Measurements from ENCODE around the gene TBC1D3B.
"Not testable (repeated sequence)": the region's sequence is repeated elsewhere in the genome, so short reads cannot be mapped to it uniquely, and the experiment has no call there.

The TBC1D3B gene

DNA sequence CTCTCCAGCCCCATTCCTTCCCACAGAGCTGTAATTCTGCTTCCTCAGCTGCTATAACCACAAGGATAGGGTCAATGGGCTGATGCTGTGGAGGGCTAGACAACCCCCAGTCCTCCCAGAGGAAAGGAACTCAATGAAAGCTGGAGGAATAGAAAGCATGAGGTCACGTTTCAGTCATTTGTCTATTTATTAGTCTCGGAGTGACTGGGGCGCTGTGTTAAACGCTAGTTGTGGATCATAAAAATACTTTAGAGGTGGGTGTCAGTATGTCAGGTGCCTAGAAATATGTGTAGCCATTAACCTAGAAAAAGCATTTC lies 20.9 kb upstream of the TBC1D3B start:
- Histone ChIP-seq H3K27ac (no peak overlapping the region), H3K4me3 (no peak overlapping the region)
- no peak for TF ChIP-seq CTCF (IDR thresholded peaks at IDR 0.05)
- no peak for DNase-seq (ENCODE audit: low spot score)

GRCh38 chr17:36196131-36196486 lies 19.7 kb upstream of the TBC1D3B start:
- DNase-seq (ENCODE audit: low spot score): no peak
- Histone ChIP-seq H3K4me3 (no peak overlapping the region), H3K27ac (no peak overlapping the region)
- no peak for TF ChIP-seq CTCF (IDR thresholded peaks at IDR 0.05)

GRCh38 chr17:36195434-36196130 lies 19.1 kb upstream of the TBC1D3B start:
- H3K27ac ChIP-seq: no peak overlapping the region
- TF ChIP-seq CTCF (IDR thresholded peaks at IDR 0.05): no peak
- DNase-seq (ENCODE audit: low spot score): no peak
- no peak overlapping the region for H3K4me3 ChIP-seq

- not testable (repeated sequence) for DNase-seq (ENCODE audit: low spot score); H3K4me3 ChIP-seq; H3K27ac ChIP-seq
Observed at GRCh38 chr17:36194832-36195433, 18.5 kb upstream of the TBC1D3B start.

DNA sequence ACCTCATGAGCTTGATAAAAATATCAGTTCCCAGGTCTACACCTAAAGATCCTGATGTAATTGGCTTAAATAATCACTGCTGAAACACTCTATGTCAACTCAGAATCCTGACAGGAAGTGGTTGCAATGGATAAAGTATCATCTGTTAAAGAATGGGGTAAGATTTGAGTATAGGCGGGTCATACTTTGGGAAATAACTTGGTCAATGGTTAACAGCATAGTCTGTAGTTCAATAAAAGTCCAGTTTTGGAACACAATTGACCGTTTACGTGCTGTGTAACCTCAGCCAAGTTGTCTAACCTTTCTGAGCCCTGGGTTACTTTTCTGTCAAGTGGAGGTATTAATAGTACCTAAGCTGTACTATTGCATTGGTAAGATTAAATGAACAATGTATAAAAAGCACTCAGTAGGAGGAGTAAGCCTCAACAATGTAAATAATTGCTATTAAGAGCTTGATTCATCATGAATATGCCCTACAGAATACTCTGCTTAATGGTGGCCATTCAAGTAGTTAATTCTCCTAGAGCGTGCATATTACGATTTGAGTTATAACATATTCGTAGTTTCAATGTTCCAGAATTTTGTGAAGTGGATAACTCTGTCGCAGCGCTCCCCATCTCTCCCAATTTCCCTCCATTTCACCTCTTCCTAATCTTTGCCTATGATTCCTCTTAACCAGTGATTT lies 17.9 kb upstream of the TBC1D3B start:
- H3K27ac ChIP-seq; DNase-seq (ENCODE audit: low spot score); H3K4me3 ChIP-seq: not testable (repeated sequence)

DNA sequence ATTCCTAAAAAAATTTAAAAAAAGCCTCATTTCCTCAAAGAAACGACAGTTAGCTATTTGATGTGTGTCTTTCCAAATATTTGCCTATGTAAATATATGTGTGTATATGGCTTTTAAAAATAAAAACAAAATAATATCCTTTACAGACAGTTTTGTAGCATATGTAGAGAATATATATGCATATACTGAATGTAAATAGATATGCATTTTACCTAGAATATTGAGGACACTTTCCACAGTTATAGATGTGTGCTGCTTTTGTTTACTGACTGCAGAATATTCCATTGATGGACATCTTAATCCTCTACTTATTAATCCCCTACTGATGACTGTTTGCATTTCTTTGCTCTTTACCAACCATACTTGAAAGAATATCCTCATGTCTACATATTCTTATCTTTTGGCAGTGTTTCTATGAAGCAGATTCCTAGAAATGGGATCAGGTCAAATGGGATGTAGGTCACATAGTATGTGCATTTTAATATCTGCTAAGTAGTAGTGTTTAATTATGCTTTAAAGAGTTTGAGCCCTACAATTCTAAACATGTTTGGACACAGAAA lies 16.9 kb upstream of the TBC1D3B start:
- no peak overlapping the region for H3K27ac ChIP-seq
- TF ChIP-seq CTCF (IDR thresholded peaks at IDR 0.05): no peak
- DNase-seq (ENCODE audit: low spot score): no peak
- H3K4me3 ChIP-seq: no peak overlapping the region

DNA sequence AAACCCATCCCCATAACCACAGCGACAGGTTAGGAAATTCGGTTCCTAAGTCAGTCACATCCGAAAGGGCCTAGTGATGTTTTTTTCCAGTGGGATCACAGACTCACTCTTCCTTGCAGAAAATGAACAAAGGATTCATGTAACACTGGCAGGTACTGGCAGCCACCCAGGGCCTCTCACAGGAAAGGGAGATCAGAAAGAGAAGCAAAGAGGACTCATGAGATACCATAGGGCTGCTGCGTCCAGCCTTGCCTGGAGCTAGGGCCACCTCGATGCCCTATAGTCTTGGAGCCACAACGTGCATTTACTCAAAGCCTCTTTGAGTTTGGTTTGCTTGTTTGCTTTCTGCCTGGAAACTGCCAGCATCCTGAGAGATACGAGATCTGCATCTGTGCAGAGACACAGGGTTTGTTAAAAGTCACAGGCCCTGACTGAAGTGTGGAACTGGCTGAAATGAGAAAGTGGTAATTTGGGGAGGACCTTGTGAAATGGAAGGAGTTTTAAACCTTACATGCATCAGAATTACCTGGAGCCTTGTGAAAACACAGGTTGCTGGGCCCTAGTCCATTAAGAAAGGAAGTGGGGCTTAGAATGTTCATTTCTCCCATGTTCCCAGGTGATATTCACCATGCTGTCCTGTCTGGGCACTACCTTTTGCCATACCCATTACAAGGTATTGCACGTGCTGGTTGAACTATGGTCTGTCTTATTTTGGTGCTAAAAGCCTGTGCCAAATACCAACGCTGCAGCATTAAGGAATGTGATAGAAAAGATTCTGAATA lies 14.3 kb upstream of the TBC1D3B start:
- not testable (repeated sequence) for H3K27ac ChIP-seq

GRCh38 chr17:36189993-36190392 lies 13.6 kb upstream of the TBC1D3B start:
- H3K4me3 ChIP-seq; DNase-seq (ENCODE audit: low spot score); H3K27ac ChIP-seq: not testable (repeated sequence)

More for the DNA sequence above, 14.3 kb upstream of the TBC1D3B start:
- DNase-seq (ENCODE audit: low spot score); H3K4me3 ChIP-seq: not testable (repeated sequence)
